Heart left ventricle (tissue), 13 donors: ENCODE data around the gene CEP20.
A peak's percentile ranks its signal among the peaks of the same experiment; 100 is the strongest.

Experiments used
- CTCF ChIP-seq, 12 donors: fragments of 200-600 bp; sonication (generic) in 4 of 12; IDR thresholded peaks; one replicate each; pipeline versions ENCODE4 v1.5.0 to v1.8.0; 2018 to 2022; ENCODE audit warnings: antibody characterized with exemption in 12 of 12, mild to moderate bottlenecking in 5 of 12
- POLR2A ChIP-seq, 2 donors: fragments of 450-650 bp; IDR thresholded peaks; one replicate each; pipeline ENCODE4 v1.6.1; 2017; ENCODE audit warnings: antibody characterized with exemption in 2 of 2, mild to moderate bottlenecking in 2 of 2, moderate library complexity in 2 of 2
- donor health status: ischemic (EF 13 %, LVEDD 7.1; RV severe dilation, severe dysfunction).
- donor health status: DM: no; HTN: yes; CAD: no.
- donor health status: DM: no; HTN: no; CAD: no.
- donor health status: ischemic (EF 25% LVEDD 6.9; RV normal size, moderate dysfunction).
- donor health status: ischemic (EF 25% LVEDD 5.7; RV mildly dilated, moderate dysfunction).
- donor health status: ischemic (EF 35%, LVEDD 5.7; RV mildly dilated, moderate dysfunction).
- donor health status: nonischemic (EF 11% LVEDD 7.7; RV severe dilation, severe dysfunction).
- donor health status: DM: yes; HTN: yes; CAD: no.
- donor health status: PGD.
- donor health status: ischemic (EF 29% LVEDD 5.4; RV normal size, mild dysfunction).
- donor health status: nonischemic (EF 23%, LVEDD 6.1; RV moderate dilation, normal function).

GRCh38 chr16:15856901-15857698 is 31.3 kb downstream of the CEP20 start, which contains the start of gene MYH11:
- TF ChIP-seq POLR2A (IDR thresholded peaks at IDR 0.05) (no peak), CTCF (IDR thresholded peaks at IDR 0.05) (peak in 1 of 12 donors; percentile 17)
